Left kidney (tissue), 2 donors: ENCODE data around the gene APLF. TPM values are rescaled to one million over a fixed set of nuclear protein-coding genes. Genes with fewer than 3 reads are reported as not detected.
"Not testable (repeated sequence)": the region's sequence is repeated elsewhere in the genome, so short reads cannot be mapped to it uniquely, and the experiment has no call there.

Source experiments
- DNase-seq: peaks from one replicate; pipeline ENCODE4 v3.0.0-alpha.2; 2013
- polyA plus RNA-seq: library from polyadenylated mRNA; unstranded; fragments of 120-200 nt; gene quantifications from one replicate; pipeline ENCODE4 v1.2.1, GENCODE V29; 2013; ENCODE audit not compliant: insufficient read length

The APLF gene
- polyA plus RNA-seq, 1 donor: 4.8 TPM

- DNase-seq: no peak
Measured at GRCh38 chr2:68476454-68476853, 9.1 kb downstream of the APLF start.

- DNase-seq: no peak
Measured at GRCh38 chr2:68478688-68479087, 11.3 kb downstream of the APLF start.

- DNase-seq: no peak
Measured at GRCh38 chr2:68482296-68482820, 15.0 kb downstream of the APLF start.

GRCh38 chr2:68483011-68483410, 15.6 kb downstream of the APLF start:
- DNase-seq: no peak

GRCh38 chr2:68487773-68488355, 20.5 kb downstream of the APLF start:
- DNase-seq: peak; percentile 8

GRCh38 chr2:68488605-68489004, 21.2 kb downstream of the APLF start:
- DNase-seq: not testable (repeated sequence)

GRCh38 chr2:68489282-68489681, 21.9 kb downstream of the APLF start:
- DNase-seq: no peak

- no peak for DNase-seq
Measured at GRCh38 chr2:68491582-68491981, 24.2 kb downstream of the APLF start.

GRCh38 chr2:68499133-68499532, 31.7 kb downstream of the APLF start:
- DNase-seq: no peak

- DNase-seq: no peak
Measured at GRCh38 chr2:68500649-68501048, 33.3 kb downstream of the APLF start.

- no peak for DNase-seq
Measured at GRCh38 chr2:68501768-68502167, 34.4 kb downstream of the APLF start.

- no peak for DNase-seq
Measured at GRCh38 chr2:68505603-68506159, 38.3 kb downstream of the APLF start.

GRCh38 chr2:68506170-68506569, 38.8 kb downstream of the APLF start:
- no peak for DNase-seq

GRCh38 chr2:68512326-68512725, 44.9 kb downstream of the APLF start:
- no peak for DNase-seq

GRCh38 chr2:68512966-68513365, 45.6 kb downstream of the APLF start:
- DNase-seq: no peak

GRCh38 chr2:68514316-68514929, 47.0 kb downstream of the APLF start:
- DNase-seq: no peak

- no peak for DNase-seq
Measured at GRCh38 chr2:68516051-68516955, 48.9 kb downstream of the APLF start.

- no peak for DNase-seq
Measured at GRCh38 chr2:68519236-68519635, 51.9 kb downstream of the APLF start.

GRCh38 chr2:68521037-68521436, 53.7 kb downstream of the APLF start:
- DNase-seq: no peak

- not testable (repeated sequence) for DNase-seq
Measured at GRCh38 chr2:68526943-68527342, 59.6 kb downstream of the APLF start.

- DNase-seq: not testable (repeated sequence)
Measured at GRCh38 chr2:68527343-68528081, 60.1 kb downstream of the APLF start.

- not testable (repeated sequence) for DNase-seq
Measured at GRCh38 chr2:68529156-68529555, 61.8 kb downstream of the APLF start.
